TTC549 (cell line): ENCODE results near the gene GALNT12.

ENCODE experiments used
- FAIRE-seq: peaks from 2 replicates; lab custom pipeline; 2012; peaks lifted over from hg19 to GRCh38; lab: Jason Lieb, UNC

The GALNT12 gene

DNA sequence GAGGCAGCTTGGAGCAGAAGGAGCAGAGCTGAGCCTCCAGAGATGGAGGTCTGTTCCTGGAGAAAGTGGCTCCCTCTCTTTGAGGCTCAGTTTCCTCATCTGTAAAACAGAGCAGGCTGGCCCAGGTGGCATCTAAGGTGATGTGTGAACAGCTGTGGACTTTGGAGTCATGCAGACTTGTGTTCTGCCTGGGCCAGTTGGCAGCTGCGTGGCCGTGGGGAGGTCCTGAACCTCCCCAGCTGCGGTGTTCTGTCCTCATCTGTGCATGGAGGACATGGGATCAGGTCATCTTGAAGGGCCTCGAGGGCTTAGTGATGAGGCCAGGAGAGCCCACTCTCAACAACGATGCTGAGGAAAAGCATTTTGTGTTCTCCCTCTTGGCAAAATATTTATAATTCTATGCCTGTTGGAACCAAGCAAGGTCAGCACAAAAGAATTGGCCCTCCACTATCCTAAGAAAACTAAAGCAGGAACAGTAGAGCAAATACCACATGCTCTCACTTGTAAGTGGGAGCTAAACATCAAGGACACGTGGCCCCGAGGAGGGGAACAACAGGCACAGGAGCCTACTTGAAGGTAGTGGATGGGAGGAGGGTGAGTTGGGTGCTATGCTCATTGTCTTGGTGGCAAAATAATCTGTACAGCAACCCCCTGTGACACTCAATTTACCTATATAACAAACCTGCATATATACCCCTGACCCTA is 73.0 kb downstream of the GALNT12 start:
- no peak for FAIRE-seq

DNA sequence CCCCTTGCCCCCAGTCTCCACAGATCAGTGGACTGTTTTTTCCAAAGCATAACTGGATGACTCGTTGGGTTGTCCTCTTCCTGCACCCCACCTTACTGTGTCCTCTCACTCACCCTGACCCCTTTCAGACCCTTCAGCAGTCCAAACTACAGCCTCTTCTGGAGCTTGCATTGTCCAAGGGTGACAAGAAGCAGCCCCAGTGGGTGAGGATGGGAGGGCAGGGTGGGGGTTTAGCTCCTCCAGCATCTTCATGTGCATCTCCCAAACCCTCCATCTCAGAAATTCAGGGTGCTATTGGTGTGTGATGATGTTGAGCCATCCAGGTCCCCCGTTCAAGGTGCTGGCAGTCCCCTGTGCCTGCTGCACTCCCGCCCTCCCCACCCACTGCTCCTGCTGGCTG is 73.9 kb downstream of the GALNT12 start:
- no peak for FAIRE-seq

DNA sequence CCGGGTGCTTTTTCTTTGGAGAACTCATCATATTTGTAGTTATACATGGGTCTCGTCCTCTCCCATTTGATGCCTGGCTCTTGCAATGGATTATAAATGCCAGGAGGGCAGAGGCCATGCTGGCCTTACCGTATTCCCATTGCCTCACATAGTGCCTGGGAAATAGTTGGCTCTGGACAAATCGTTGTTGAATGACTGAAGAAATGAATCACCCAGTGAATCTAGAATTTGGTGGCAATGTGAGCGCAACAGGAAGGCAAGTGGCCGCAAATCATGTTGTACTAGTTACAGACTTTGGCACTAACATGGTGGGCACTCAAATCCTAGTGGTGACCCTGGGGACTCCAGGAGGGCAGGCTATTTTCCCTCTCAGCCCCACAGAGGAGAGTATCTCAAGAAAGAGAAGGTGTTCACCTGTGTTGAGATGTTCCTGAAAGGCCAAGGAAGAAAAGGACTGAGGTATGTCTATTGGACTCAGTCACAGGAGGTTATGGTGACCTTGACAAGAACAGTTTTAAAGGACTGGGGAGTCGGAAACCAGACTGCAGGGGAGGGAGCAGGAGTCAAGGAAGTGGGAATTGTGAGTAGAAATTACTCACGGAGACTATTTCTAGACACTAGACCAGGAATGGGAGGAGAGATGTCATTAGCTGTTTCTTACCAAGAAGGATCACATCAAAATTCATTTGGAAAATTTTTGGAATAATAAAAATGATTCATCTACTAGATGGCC is 74.5 kb downstream of the GALNT12 start:
- FAIRE-seq = no peak

DNA sequence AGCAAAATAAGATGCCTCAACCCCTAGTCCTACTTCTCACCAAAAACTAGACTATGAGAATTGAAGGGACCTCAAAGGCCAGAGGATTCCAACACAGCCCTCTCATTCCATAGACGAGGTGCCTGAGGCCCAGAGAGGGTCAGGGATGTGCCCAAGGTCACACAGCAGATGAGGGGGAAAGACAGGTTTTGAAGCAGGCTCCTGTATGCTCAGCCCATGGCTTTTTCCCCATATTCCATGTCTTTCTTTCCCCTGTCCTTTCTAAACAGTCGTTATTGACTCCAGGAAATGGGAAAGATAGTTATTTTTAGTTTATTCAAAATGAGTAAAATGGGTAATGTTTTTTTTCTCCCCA is 75.1 kb downstream of the GALNT12 start:
- no peak for FAIRE-seq

DNA sequence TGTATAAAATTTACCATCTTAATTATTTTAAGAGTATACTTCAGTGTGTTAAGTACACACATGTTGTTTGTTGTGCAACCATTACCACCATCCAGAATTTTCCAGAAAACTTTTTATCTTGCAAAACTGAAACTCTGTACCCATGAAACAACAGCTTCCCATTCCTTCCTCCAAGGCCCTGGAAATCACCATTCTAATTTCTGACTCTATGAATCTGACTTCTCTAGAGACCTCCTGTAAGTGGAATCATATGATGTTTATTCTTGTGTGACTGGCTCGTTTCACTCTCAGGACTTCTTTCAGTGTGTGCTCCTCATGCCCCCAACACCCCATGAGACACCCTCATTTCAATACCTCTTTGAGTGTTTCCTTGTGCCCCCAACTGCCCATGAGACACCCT is 75.8 kb downstream of the GALNT12 start:
- FAIRE-seq = no peak

DNA sequence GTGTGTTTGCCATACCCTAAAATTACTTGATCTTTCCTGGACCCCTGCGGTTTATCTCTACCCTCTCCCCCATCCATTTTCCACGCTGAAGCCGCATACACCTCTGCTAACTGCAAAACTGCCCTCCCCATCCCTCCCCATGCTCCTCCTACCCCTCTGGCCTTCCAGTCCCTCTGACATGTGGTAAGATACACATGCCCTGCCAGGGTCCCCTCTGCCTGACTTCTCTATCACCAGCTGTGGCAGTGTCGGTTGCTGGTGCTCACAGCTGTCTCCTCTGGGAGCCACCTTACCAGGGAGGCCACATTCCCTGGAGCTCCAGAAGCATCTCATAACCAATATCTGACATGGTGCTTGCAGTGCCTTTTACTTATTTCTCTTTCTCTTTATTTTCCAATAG is 77.4 kb downstream of the GALNT12 start:
- FAIRE-seq = no peak

DNA sequence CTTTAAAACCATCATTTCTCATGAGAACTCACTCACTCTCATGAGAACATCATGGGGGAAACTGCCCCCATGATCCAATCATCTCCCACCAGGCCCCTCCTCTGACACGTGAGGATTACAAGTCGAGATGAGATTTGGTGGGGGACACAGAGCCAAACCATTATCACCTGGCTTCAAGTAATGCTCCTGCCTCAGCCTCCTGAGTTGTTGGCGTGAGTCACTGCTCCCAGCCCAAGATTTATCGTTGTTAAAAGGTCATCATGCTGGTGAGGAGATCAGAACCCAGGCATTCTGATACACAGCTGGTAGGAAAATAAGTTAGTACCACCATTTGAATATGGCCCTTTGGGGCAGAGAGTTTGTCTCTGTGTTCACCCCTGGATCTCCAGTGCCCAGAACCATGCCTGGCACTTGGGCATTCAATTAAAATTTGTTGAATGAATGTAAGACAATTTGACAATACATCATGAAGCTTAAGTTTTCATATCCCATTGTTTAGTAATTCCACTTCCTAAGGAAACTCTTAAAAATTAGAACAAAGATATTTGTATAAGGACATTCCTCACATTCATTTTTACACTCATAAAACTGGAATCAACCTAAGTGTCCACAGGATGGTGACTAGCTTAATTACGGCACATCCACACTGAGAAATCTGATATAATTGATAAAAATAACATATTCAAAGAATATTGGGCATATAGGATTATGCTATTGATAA is 78.3 kb downstream of the GALNT12 start:
- no peak for FAIRE-seq

DNA sequence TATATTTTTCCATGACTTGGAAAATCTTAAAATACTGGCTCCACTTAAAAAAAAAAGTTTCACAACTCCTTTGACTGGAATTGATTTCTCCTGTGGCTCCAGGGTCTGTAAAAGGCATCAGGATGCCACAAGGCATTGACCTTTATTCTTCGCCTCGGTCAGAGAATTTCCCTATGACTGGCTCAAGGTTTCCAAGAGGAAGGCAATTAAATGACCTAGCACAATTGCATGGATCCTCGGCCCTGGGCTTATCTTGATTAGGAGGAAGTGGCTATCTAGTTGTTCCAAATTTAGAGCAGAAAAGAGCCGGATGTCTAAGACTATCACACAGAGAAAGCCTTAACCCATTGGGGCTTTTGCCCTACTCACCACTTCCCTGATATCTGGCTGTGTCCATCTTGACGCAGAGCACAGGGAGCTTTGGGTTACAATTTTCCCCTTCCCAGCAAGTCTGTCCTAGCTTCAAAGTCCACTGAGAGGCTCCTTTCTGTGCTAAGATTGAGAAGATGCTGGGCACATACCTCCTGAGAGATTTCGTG is 79.3 kb downstream of the GALNT12 start:
- no peak for FAIRE-seq

DNA sequence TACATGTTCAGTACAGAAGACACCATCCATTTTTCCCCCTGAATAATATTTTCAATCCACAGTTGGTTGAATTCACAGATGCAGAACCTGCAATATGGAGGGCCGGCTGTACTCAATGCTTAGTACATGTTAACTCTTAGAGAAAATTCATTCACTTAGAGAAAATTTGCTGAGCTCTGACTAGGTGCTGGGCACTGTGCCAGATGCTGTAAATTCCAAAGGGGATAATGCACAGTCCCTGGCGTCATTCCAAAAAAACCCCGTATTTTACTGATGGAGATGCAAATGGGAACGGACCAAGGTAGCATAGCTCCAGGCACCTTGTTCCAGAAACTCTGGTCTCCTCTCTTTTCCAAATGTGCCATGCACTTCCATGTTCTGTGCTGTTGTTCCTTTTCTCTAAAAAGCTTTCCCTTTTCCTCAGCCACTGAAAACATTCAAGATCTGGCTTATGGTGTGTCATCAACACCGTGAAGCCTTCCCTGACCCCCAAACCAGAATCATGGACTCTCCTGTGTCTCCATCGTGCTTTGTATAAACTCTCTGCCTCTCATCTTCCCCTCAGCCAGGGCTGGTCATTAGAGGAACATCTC is 80.5 kb downstream of the GALNT12 start:
- FAIRE-seq = no peak

DNA sequence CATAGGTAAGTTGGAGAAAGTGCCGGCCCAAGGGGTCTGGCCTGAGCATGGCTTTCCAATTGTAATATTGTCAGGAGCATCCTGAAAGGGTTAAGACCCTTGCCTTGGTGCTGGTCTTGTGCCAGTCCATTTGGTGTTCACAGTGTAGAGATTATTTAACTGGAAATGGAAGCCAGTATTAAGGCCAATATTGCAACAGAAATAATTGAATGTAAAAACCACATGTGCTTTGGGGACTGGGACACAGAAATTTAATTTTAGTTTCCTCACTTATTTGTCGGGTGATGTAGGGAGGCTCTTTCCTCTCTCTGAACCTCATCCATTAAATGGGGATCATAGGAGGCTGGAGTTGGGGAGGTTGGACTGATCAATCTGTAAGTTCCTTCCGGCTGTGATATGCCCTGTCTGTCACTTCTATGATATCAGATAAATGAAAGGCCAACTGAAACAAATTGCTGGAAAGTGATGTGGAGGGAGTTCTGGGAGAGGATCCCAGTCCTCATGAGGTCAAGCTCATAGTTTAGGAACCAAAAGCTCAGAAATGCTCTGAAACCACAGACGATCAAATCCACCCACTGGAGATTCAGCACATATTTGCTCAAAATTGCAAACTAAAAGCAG is 81.4 kb downstream of the GALNT12 start:
- no peak for FAIRE-seq

DNA sequence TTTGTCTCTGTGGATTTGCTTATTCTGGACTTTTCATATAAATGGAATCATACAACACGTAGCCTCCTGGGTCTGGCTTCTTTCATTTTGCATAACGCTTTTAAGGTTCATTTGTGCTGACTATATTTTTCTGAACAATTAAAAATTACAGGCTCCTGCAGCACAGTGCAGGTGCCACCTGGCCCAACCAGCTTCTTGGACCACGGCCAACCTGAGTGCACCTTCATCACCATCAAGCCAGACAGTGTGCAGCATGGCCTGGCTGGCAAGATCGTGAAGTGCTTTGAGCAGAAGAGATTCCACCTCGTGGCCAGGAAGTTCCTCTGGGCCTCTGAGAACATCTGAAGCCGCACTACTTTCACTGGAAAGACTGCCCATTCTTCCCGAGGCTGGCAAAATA is 82.8 kb downstream of the GALNT12 start:
- FAIRE-seq = no peak

DNA sequence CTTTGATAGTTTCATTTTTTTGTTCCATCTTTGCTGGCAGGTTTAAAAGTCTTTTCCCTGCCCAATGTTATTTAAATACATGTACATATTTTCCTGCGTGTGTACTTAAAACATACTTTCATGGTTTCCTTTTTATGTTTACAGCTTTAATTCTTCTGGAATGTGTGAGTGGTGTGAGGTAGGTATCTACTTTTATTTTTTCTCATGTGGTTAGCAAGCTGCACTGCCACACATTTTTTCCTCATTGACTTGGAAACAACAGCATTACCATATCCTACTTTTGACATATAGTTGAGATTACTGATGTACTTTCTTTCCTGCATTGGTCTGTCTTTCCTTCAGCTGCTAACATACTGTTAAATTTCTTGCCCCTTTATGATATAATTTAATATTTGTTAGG is 84.8 kb downstream of the GALNT12 start:
- no peak for FAIRE-seq

DNA sequence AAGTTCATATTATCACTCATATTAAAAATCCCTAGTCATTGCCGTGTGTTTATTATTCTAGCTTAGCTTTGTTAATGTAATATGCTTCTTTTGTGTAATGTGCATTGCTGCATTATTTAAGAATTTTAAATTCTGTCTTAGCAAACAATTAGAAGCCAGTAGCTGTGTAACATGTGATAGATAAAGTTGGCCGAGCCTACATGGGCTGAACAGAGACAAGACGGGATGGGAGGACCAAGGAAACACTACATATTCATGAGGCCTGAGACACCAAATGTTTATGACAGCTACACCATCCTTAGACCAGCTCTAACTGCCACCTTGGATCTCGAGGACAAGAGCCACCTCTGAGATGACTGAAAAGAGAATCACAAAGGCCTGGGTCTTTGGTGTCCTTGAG is 85.2 kb downstream of the GALNT12 start:
- no peak for FAIRE-seq

DNA sequence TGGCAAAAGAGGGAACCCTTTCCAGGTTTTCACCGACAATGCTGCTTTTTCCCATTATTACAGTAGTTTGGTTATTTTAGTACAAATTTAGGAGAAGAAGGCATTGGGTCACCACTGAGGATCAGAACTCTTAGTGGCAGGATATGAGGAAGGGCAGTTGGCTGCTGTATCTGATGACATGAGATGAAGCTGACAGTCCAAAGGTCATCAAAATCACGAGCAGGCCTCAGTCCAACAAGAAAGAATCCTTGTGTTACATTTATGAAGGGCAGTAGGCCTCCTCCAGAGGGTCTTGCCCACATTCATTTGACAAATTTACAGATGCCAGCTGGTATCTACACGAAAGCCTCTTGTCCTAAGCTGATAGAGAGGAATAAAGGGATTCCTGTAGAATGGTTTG is 86.7 kb downstream of the GALNT12 start:
- FAIRE-seq = no peak

DNA sequence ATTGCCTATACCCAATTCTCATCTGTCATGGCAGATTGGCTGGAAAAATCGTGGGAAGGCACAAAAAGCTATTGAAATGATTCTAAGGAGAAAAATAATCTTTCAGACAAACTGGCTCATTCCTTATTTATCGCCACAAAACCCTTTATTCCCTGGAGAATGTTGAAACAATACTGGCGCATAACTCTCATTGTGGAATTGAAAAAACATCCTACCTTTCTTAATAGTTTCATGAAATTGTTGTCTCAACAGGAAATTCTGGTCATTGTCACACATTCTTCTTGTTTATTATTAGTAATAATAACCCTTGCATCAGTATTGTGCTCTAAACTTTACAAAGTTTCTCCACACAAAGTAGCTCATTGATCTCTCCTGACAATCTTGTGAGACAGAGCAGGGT is 87.3 kb downstream of the GALNT12 start:
- no peak for FAIRE-seq

DNA sequence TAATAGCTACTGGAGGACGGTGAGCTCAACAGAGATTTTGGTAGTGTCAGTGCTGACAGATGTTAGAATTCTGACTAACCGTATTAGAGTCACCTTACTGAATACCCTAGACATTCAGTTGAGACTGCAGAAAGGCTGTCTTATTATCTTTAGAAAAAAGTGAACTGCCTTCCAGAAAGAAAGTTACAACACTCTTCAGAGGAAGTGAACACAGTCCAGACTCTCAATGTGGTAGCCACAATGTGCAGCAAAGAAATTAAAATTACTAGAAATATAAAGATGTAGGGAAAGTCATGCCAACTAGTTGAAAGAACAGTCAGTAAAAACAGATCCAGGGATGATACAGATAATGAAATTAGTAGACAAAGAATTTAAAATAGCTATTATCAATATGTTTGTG is 89.2 kb downstream of the GALNT12 start:
- no peak for FAIRE-seq

DNA sequence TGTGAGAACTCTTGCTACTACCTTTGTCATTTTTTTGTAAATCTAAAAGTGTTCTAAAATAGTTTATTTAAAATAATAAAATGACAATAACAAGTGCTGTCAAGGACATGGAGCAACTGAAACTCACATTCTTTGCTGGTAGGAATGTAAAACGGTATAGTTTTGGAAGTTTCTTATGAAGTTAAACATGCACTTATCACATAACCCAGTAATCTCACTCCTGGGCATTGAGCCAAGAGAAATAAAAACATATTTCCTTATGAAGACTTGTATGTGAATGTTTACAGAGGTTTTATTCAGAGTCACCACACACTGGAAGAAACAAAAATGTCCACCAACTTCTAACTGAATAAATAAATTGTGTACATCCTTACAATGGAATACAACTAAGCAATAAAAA is 90.3 kb downstream of the GALNT12 start:
- FAIRE-seq = no peak

DNA sequence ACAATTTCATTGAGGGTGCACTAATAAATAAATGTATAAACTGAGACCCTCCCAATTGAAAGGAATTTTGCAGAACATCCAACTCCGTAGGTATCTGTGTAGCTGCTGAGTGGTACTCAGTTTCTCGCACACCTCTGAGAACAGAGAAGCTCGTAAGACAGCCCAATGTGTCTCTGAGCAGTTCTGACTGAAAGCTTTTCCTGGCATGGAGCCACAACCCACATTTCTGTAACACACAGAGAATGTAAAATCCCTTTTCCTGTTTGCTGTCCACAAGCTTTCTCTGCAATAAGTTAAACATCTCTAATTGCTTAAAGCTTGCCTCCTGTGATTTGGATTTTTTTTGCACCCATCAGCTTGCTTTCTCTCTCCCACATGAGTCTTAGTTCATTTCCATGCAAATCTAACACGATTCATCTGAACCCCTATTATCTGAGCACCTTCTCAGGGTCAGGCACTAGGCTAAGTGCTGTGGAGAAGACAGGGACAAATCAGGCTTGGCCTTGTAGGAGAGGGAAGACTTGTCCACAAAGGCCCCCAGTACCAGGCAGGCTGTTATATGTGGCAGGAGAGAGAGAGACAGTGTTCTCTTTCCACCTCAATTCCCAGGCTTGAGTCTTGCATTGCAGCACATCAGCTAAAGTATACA is 92.1 kb downstream of the GALNT12 start:
- FAIRE-seq = no peak
